Thyroid gland (tissue), 4 donors: ENCODE data around the gene RALGDS.

Source experiments
- POLR2A ChIP-seq, 2 donors: fragments of 450-650 bp; IDR thresholded peaks; one replicate each; pipeline ENCODE4 v1.6.1; 2017; ENCODE audit warnings: antibody characterized with exemption in 2 of 2, mild to moderate bottlenecking in 2 of 2, moderate library complexity in 1 of 2
- TF ChIP-seq, protein P1 (sequence below), 6 experiments: fragments of 200-600 bp in 3 of 6; fragments of 450-650 bp in 3 of 6; sonication (generic) in 3 of 6; IDR thresholded peaks; one replicate each; pipeline ENCODE4 v1.5.1; 2016 to 2019; ENCODE audit warnings: antibody characterized with exemption in 6 of 6, mild to moderate bottlenecking in 2 of 6, inconsistent platforms in 1 of 6, moderate library complexity in 1 of 6

DNA sequence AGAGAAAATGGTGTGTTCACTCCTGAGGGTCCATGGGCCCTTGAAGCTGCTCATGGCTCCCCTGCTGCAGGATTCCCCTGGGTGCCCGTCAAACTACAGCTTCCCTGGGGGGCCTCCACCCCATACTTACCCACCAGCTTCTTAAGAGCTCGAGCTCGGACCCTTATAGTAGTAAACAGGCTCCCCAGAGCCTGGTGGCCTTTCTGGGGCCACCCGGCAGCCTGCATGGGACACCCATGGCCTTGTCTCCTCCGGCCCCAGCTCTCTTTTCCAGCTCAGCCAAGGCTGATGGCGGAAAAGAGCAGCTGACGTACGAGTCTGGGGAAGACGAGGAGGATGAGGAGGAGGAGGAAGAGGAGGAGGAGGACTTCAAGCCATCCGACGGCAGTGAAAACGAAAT, 63.5 kb downstream of the RALGDS start:
- TF ChIP-seq POLR2A (IDR thresholded peaks at IDR 0.05) = no peak
- TF ChIP-seq, protein P1, sequence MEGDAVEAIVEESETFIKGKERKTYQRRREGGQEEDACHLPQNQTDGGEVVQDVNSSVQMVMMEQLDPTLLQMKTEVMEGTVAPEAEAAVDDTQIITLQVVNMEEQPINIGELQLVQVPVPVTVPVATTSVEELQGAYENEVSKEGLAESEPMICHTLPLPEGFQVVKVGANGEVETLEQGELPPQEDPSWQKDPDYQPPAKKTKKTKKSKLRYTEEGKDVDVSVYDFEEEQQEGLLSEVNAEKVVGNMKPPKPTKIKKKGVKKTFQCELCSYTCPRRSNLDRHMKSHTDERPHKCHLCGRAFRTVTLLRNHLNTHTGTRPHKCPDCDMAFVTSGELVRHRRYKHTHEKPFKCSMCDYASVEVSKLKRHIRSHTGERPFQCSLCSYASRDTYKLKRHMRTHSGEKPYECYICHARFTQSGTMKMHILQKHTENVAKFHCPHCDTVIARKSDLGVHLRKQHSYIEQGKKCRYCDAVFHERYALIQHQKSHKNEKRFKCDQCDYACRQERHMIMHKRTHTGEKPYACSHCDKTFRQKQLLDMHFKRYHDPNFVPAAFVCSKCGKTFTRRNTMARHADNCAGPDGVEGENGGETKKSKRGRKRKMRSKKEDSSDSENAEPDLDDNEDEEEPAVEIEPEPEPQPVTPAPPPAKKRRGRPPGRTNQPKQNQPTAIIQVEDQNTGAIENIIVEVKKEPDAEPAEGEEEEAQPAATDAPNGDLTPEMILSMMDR (IDR thresholded peaks at IDR 0.05) = no peak
